Measurements from ENCODE around the gene RHBDL3.

Gene RHBDL3

GRCh38 chr17:32356750-32357149 lies 91.1 kb downstream of the RHBDL3 start:
- TF ChIP-seq CTCF (conservative IDR thresholded peaks at IDR 0.05; ENCODE audit: low read depth, low read length), result no peak
- H3K4me3 ChIP-seq (ENCODE audit: low read length), result no peak overlapping the region

GRCh38 chr17:32357615-32358014 lies 92.0 kb downstream of the RHBDL3 start:
- no peak for TF ChIP-seq CTCF (conservative IDR thresholded peaks at IDR 0.05; ENCODE audit: low read depth, low read length)
- DNase-seq (ENCODE audit: low read depth), result no peak
- H3K4me3 ChIP-seq (ENCODE audit: low read length), result no peak overlapping the region

More at GRCh38 chr17:32356750-32357149, 91.1 kb downstream of the RHBDL3 start:
- no peak for DNase-seq (ENCODE audit: low read depth)

- no peak for TF ChIP-seq CTCF (conservative IDR thresholded peaks at IDR 0.05; ENCODE audit: low read depth, low read length)
- H3K4me3 ChIP-seq (ENCODE audit: low read length), result no peak overlapping the region
- DNase-seq (ENCODE audit: low read depth), result no peak
Observed at GRCh38 chr17:32361270-32361669, 95.6 kb downstream of the RHBDL3 start.

- no peak for TF ChIP-seq CTCF (conservative IDR thresholded peaks at IDR 0.05; ENCODE audit: low read depth, low read length)
- DNase-seq (ENCODE audit: low read depth), result no peak
- H3K4me3 ChIP-seq (ENCODE audit: low read length), result no peak overlapping the region
Observed at GRCh38 chr17:32370426-32370825, 104.8 kb downstream of the RHBDL3 start.

Data from retinal pigment epithelial cell (primary cell).